SK-N-MC (cell line): ENCODE results near the gene HMGCS1.
"Not testable (repeated sequence)": the region's sequence is repeated elsewhere in the genome, so short reads cannot be mapped to it uniquely, and the experiment has no call there.

Experiments used
- EZH2 ChIP-seq: fragments of 200-600 bp; sonication (generic); IDR thresholded peaks from one replicate; pipeline ENCODE4 v1.6.1; 2017; ENCODE audit warnings: antibody characterized with exemption
- POLR2AphosphoS5 ChIP-seq: IDR thresholded peaks from 2 replicates; pipeline ENCODE4 v1.6.1; 2012; ENCODE audit warnings: mild to moderate bottlenecking, low read depth, low read length, borderline replicate concordance

- TF ChIP-seq EZH2, POLR2AphosphoS5: not testable (repeated sequence)
Measured at GRCh38 chr5:43325624-43326023, 12.4 kb upstream of the HMGCS1 start.
